Panc1 (cell line): Measurements from ENCODE around the gene AGPAT3. TPM values are rescaled to one million over a fixed set of nuclear protein-coding genes. Genes with fewer than 3 reads are reported as not detected.

Experiments used
- ATAC-seq: fragments of 200-7000 bp; cut with Tn5 transposase; 2 replicates; pipeline ENCODE4 v1.9.1; 2020; ENCODE audit warnings: mild to moderate bottlenecking, moderate library complexity
- BruUV-seq: library from RNA; stranded (reverse); fragments of 400-500 nt; replicated peaks from 2 replicates; lab custom pipeline; 2021; lab: Mats Ljungman, UMichigan
- CTCF ChIA-PET: fragments of 300-600 bp; sonication (Branson Sonifier 250); formaldehyde crosslinking; loops from one replicate; lab custom pipeline; 2022; ENCODE audit warnings: antibody characterized with exemption; lab: Charles Lee
- POLR2A ChIA-PET: fragments of 300-600 bp; sonication (Branson Sonifier 250); formaldehyde crosslinking; loops from one replicate; lab custom pipeline; 2022; ENCODE audit warnings: antibody characterized with exemption; lab: Charles Lee
- DNase-seq: peaks from one replicate; pipeline ENCODE4 v3.0.0-alpha.2; 2010; ENCODE audit warnings: low read depth, low spot score
- H3K27ac ChIP-seq: 2 replicates; pipeline ENCODE4 v1.5.1; 2011; ENCODE audit warnings: mild to moderate bottlenecking, low read length, inconsistent platforms
- H3K27me3 ChIP-seq: fragments of 200-500 bp; sonication (Bioruptor generic); 2 replicates; pipeline ENCODE4 v1.6.0; 2014; ENCODE audit warnings: low read length, inconsistent platforms; ENCODE audit not compliant: control insufficient read depth, insufficient read depth
- H3K36me3 ChIP-seq: fragments of 200-500 bp; sonication (Bioruptor generic); 2 replicates; pipeline ENCODE4 v1.5.1; 2014; ENCODE audit warnings: inconsistent platforms, mild to moderate bottlenecking, low read length, moderate library complexity; ENCODE audit not compliant: control insufficient read depth, insufficient read depth
- H3K4me1 ChIP-seq: 2 replicates; pipeline ENCODE4 v1.5.1; 2011; ENCODE audit warnings: inconsistent platforms, mild to moderate bottlenecking, low read length, moderate library complexity; ENCODE audit not compliant: control insufficient read depth, insufficient read depth
- H3K4me3 ChIP-seq, 2 experiments: 2 replicates each; pipeline ENCODE4 v1.5.1; 2011 to 2012; ENCODE audit warnings: low read depth in 2 of 2, low read length in 2 of 2, mild to moderate bottlenecking in 2 of 2, inconsistent platforms in 1 of 2, moderate library complexity in 1 of 2
- H3K9me3 ChIP-seq: fragments of 200-500 bp; sonication (Bioruptor generic); 2 replicates; pipeline ENCODE4 v1.5.1; 2014; ENCODE audit warnings: low read depth, mild to moderate bottlenecking, inconsistent platforms, low read length, moderate library complexity; ENCODE audit not compliant: control insufficient read depth, insufficient read depth
- POLR2AphosphoS5 ChIP-seq: IDR thresholded peaks from 2 replicates; pipeline ENCODE4 v1.6.1; 2012; ENCODE audit warnings: mild to moderate bottlenecking, low read depth, low read length, moderate library complexity
- SIN3A ChIP-seq: IDR thresholded peaks from 2 replicates; pipeline ENCODE4 v1.6.1; 2012; ENCODE audit warnings: low read depth, mild to moderate bottlenecking, low read length, moderate library complexity, borderline replicate concordance; ENCODE audit not compliant: insufficient read depth
- TCF7L2 ChIP-seq: IDR thresholded peaks from 2 replicates; pipeline ENCODE4 v1.6.1; 2011; ENCODE audit warnings: mild to moderate bottlenecking, low read depth, low read length, inconsistent platforms
- in situ Hi-C: cut with HindIII; loops from 2 replicates; pipeline ENCODE4 v1.10.0; 2016; ENCODE audit warnings: low sequenced_read_pairs, low pct_unique_long_range_greater_than_20kb
- intact Hi-C: fragments of 100-400 bp; cut with micrococcal nuclease; formaldehyde crosslinking; loops from one replicate; pipeline ENCODE4 v1.10.0; 2022; ENCODE audit not compliant: unreplicated experiment
- total RNA-seq: library from RNA; stranded (reverse); gene quantifications from one replicate; pipeline ENCODE4 v1.2.1, GENCODE V29; 2021; ENCODE audit not compliant: unreplicated experiment
- TF ChIP-seq, protein P1 (sequence below): fragments of 450-650 bp; IDR thresholded peaks from 2 replicates; pipeline ENCODE4 v1.5.1; 2017; ENCODE audit warnings: mild to moderate bottlenecking
- TF ChIP-seq, protein P2 (sequence below), 2 experiments: IDR thresholded peaks; 2 replicates each; pipeline ENCODE4 v1.6.1; 2011 to 2012; ENCODE audit warnings: low read depth in 2 of 2, control low read depth in 1 of 2, low read length in 1 of 2, mild to moderate bottlenecking in 1 of 2, moderate library complexity in 1 of 2; ENCODE audit not compliant: insufficient read depth in 1 of 2

The AGPAT3 gene
- total RNA-seq, 1 experiment from 2014 or later, result 40.1 TPM

DNA sequence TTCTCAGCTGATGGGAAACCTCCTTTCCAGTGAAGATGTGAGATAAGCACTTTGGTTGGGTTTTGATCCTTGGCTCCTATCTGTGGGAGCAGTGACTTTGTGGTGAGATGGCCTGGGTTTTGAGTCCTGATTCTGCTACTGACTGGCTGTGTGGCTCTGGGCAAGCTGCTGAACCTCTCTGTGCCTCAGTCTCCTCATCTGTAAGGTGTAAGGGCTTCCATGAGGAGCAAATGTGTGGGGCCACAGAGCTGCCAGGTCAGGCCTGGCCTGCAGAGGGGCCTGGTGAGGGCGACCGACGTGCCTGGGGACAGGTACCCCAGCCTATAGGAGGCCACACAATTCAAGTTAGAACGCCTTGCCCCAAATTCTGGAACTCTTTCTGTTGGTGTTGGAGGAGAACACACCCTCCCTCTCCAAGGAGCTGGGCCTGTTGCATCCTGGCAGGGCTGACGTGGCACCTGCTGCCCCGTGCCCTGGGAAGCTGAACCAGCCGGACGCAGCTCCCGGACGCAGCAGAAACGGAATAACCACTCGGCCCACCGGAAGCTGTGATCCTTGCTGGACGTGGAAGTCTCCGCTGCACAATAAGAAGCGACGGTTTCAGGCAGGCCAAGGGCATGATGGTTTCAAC, 62.7 kb downstream of the AGPAT3 start:
- no peaks in the 10 kb centered on the region; the same call in 1 of the 2 replicates for H3K4me1 ChIP-seq
- POLR2A ChIA-PET, result no interaction called here
- in situ Hi-C loops, result no loop called here

DNA sequence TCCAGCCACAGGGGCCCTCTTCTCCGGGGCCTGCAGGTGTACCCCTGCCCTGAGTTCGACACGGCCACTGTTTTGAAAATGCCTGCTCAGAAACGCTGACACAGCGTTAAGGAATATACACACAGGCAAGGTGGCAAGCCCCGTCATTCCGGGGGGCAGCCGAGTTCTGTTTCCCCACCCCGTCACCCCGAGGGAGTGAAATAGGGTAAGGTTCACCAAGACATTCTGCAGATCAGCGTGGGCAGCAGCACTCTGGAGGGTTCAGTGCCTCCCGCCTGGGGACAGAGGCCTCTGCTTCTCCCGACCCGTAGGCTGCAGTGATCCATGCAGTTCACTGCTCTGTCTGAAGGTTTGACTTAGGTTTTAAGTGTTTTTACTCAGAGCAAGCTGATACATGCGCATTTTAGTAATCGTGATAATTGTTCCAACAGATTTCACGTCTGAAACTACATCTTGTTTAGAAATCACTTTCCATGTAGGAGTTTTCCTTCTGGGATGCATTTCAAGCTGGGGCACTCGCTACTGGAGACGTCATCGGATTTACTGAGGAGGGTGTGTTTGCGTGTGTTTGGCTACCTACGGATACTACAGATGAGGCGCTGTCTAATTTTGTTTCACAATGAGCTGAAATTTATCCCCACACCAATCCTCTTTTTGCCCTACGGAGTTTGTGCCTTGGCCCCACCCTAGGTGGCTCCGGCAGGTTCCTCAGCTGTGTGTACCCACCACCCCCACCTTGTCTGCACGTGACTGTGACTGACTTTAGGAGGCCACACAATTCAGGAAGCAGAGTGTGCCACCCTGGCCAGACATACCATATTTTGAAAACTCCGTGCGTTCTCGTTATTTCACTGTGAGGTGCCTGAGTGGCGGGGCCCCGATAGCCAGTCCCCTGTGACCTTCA, 63.5 kb downstream of the AGPAT3 start:
- ChIA-PET CTCF (interaction anchor here (0.5 kb wide), 1 partner anchor 13 kb away, joined by 4 read pairs; no protein-coding TSS in a partner anchor), POLR2A (no interaction called here)
- intact Hi-C loops, result no loop called here
- no peak overlapping the region for H3K4me3 ChIP-seq
- no peaks in the 10 kb centered on the region for H3K27me3 ChIP-seq
- H3K27ac ChIP-seq, result no peak overlapping the region
- TF ChIP-seq POLR2AphosphoS5, result no peak
- TF ChIP-seq, protein P1, sequence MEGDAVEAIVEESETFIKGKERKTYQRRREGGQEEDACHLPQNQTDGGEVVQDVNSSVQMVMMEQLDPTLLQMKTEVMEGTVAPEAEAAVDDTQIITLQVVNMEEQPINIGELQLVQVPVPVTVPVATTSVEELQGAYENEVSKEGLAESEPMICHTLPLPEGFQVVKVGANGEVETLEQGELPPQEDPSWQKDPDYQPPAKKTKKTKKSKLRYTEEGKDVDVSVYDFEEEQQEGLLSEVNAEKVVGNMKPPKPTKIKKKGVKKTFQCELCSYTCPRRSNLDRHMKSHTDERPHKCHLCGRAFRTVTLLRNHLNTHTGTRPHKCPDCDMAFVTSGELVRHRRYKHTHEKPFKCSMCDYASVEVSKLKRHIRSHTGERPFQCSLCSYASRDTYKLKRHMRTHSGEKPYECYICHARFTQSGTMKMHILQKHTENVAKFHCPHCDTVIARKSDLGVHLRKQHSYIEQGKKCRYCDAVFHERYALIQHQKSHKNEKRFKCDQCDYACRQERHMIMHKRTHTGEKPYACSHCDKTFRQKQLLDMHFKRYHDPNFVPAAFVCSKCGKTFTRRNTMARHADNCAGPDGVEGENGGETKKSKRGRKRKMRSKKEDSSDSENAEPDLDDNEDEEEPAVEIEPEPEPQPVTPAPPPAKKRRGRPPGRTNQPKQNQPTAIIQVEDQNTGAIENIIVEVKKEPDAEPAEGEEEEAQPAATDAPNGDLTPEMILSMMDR, result no peak
- no peak for TF ChIP-seq TCF7L2
- TF ChIP-seq SIN3A, result no peak
- TF ChIP-seq, protein P2, sequence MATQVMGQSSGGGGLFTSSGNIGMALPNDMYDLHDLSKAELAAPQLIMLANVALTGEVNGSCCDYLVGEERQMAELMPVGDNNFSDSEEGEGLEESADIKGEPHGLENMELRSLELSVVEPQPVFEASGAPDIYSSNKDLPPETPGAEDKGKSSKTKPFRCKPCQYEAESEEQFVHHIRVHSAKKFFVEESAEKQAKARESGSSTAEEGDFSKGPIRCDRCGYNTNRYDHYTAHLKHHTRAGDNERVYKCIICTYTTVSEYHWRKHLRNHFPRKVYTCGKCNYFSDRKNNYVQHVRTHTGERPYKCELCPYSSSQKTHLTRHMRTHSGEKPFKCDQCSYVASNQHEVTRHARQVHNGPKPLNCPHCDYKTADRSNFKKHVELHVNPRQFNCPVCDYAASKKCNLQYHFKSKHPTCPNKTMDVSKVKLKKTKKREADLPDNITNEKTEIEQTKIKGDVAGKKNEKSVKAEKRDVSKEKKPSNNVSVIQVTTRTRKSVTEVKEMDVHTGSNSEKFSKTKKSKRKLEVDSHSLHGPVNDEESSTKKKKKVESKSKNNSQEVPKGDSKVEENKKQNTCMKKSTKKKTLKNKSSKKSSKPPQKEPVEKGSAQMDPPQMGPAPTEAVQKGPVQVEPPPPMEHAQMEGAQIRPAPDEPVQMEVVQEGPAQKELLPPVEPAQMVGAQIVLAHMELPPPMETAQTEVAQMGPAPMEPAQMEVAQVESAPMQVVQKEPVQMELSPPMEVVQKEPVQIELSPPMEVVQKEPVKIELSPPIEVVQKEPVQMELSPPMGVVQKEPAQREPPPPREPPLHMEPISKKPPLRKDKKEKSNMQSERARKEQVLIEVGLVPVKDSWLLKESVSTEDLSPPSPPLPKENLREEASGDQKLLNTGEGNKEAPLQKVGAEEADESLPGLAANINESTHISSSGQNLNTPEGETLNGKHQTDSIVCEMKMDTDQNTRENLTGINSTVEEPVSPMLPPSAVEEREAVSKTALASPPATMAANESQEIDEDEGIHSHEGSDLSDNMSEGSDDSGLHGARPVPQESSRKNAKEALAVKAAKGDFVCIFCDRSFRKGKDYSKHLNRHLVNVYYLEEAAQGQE (IDR thresholded peaks at IDR 0.05; ENCODE audit: insufficient read depth in 1 of 2, low read depth in 2 of 2, low read length in 1 of 2), result no peak
- in situ Hi-C loops, result no loop called here
- H3K4me1 ChIP-seq, result no peaks in the 10 kb centered on the region; the same call in 1 of the 2 replicates
- no TSS peak for BruUV-seq
- no peaks in the 10 kb centered on the region for H3K9me3 ChIP-seq
- DNase-seq (no peak), ATAC-seq (no peak)
- H3K36me3 ChIP-seq, result no peaks in the 10 kb centered on the region

More for the DNA sequence above, 62.7 kb downstream of the AGPAT3 start:
- Histone ChIP-seq H3K4me3 (no peak overlapping the region), H3K27me3 (no peaks in the 10 kb centered on the region), H3K9me3 (no peaks in the 10 kb centered on the region), H3K27ac (no peak overlapping the region), H3K36me3 (no peaks in the 10 kb centered on the region)
- intact Hi-C loops, result no loop called here
- TF ChIP-seq, protein P2 (IDR thresholded peaks at IDR 0.05; ENCODE audit: insufficient read depth in 1 of 2, low read depth in 2 of 2, low read length in 1 of 2), result no peak
- ATAC-seq, result no peak
- no TSS peak for BruUV-seq
- no peak for DNase-seq
- CTCF ChIA-PET, result no interaction called here
